ENCODE results near the gene CD3G.

DNA sequence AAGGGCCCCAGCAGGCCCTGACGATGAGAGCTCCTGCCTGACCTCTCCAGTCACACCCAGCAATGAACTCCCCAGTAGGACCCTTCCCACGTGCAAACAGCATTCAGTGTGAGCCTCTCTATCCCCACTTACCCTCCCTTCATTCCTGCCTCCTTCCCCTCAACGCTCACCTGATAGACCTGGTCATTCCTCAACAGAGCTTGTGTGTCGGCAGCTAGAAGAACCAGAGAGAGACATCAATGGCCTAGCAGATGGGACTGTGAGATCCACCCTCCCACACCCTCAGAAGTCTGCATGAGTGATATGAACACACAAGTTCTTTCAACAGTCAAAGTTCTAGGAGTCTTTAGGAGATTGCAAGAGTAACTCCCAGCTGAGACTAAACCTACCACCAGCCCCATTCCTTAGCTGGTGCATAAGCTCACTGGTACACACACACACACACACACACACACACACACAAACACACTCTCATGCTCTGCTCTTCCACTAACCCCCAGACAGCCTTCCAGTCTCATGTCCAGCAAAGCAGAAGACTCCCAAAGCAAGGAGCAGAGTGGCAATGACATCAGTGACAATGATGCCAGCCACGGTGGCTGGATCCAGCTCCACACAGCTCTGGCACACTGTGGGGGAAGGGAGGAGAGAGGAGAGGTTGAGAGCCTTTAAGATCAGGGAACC lies 4.7 kb upstream of the CD3G start:
- TF ChIP-seq, protein P1, sequence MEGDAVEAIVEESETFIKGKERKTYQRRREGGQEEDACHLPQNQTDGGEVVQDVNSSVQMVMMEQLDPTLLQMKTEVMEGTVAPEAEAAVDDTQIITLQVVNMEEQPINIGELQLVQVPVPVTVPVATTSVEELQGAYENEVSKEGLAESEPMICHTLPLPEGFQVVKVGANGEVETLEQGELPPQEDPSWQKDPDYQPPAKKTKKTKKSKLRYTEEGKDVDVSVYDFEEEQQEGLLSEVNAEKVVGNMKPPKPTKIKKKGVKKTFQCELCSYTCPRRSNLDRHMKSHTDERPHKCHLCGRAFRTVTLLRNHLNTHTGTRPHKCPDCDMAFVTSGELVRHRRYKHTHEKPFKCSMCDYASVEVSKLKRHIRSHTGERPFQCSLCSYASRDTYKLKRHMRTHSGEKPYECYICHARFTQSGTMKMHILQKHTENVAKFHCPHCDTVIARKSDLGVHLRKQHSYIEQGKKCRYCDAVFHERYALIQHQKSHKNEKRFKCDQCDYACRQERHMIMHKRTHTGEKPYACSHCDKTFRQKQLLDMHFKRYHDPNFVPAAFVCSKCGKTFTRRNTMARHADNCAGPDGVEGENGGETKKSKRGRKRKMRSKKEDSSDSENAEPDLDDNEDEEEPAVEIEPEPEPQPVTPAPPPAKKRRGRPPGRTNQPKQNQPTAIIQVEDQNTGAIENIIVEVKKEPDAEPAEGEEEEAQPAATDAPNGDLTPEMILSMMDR (IDR thresholded peaks at IDR 0.05; ENCODE audit: low read length), result no peak
- TF ChIP-seq EZH2phosphoT487 (IDR thresholded peaks at IDR 0.05; ENCODE audit: low read length), result no peak
